ENCODE data around the gene SOD1. TPM values are rescaled to one million over a fixed set of nuclear protein-coding genes. Genes with fewer than 3 reads are reported as not detected.

SOD1 gene
- total RNA-seq, 1 donor from 2014 or later, result 236 TPM

- Mint-ChIP-seq H3K9me3 (ENCODE audit: unreplicated experiment) (no peaks in the 10 kb centered on the region), H3K4me1 (ENCODE audit: low read depth, unreplicated experiment) (no peaks in the 10 kb centered on the region), H3K27me3 (ENCODE audit: low read depth, unreplicated experiment) (no peaks in the 10 kb centered on the region), H3K36me3 (ENCODE audit: low read depth, unreplicated experiment) (peaks cover under 1% of the 10 kb centered on the region), H3K27ac (ENCODE audit: unreplicated experiment) (no peak overlapping the region), H3K4me3 (ENCODE audit: unreplicated experiment) (no peak overlapping the region)
- Histone ChIP-seq H3K36me3 (ENCODE audit: insufficient read depth, low read length) (peaks cover 51% of the 10 kb centered on the region), H3K27ac (ENCODE audit: low read depth, low read length) (no peak overlapping the region), H2AFZ (ENCODE audit: low read depth, low read length) (no peak overlapping the region), H3K4me3 (ENCODE audit: insufficient read depth, low read depth, low read length) (no peak overlapping the region), H3K9ac (ENCODE audit: low read length) (no peak overlapping the region), H3K4me1 (ENCODE audit: insufficient read depth, low read length) (no peaks in the 10 kb centered on the region), H4K20me1 (ENCODE audit: insufficient read depth, low read length) (no peaks in the 10 kb centered on the region), H3K79me2 (ENCODE audit: insufficient read depth, low read length) (peaks cover 7% of the 10 kb centered on the region), H3K27me3 (ENCODE audit: insufficient read depth, low read length) (no peaks in the 10 kb centered on the region), H3K9me3 (ENCODE audit: insufficient read depth, low read depth, low read length) (no peaks in the 10 kb centered on the region), H3K4me2 (ENCODE audit: low read length) (no peak overlapping the region)
- FAIRE-seq, result no peak
- DNase-seq (ENCODE audit: low read depth), result no peak
- no peak for TF ChIP-seq CTCF (IDR thresholded peaks at IDR 0.05; ENCODE audit: insufficient read depth, low read depth, low read length)
Observed at GRCh38 chr21:31696424-31696823, 36.9 kb downstream of the SOD1 start.

GRCh38 chr21:31698461-31698860 is 39.0 kb downstream of the SOD1 start:
- TF ChIP-seq CTCF (IDR thresholded peaks at IDR 0.05; ENCODE audit: insufficient read depth, low read depth, low read length) (no peak), EZH2 (IDR thresholded peaks at IDR 0.05; ENCODE audit: insufficient read depth, low read length) (no peak)
- Mint-ChIP-seq H3K27me3 (ENCODE audit: low read depth, unreplicated experiment) (no peaks in the 10 kb centered on the region), H3K4me3 (ENCODE audit: unreplicated experiment) (no peak overlapping the region), H3K9me3 (ENCODE audit: unreplicated experiment) (no peaks in the 10 kb centered on the region), H3K27ac (ENCODE audit: unreplicated experiment) (no peak overlapping the region), H3K4me1 (ENCODE audit: low read depth, unreplicated experiment) (no peaks in the 10 kb centered on the region), H3K36me3 (ENCODE audit: low read depth, unreplicated experiment) (peaks cover 2% of the 10 kb centered on the region)
- no peak for FAIRE-seq
- peaks cover 40% of the 10 kb centered on the region for H3K36me3 ChIP-seq (ENCODE audit: insufficient read depth, low read length)
- no peak overlapping the region for H3K4me2 ChIP-seq (ENCODE audit: low read length)
- H2AFZ ChIP-seq (ENCODE audit: low read depth, low read length), result no peak overlapping the region
- H3K4me1 ChIP-seq (ENCODE audit: insufficient read depth, low read length), result no peaks in the 10 kb centered on the region
- peaks cover 13% of the 10 kb centered on the region for H3K79me2 ChIP-seq (ENCODE audit: insufficient read depth, low read length)
- H3K4me3 ChIP-seq (ENCODE audit: insufficient read depth, low read depth, low read length), result no peak overlapping the region
- no peak for DNase-seq (ENCODE audit: low read depth)
- no peaks in the 10 kb centered on the region for H3K9me3 ChIP-seq (ENCODE audit: insufficient read depth, low read depth, low read length)
- no peaks in the 10 kb centered on the region for H3K27me3 ChIP-seq (ENCODE audit: insufficient read depth, low read length)
- H3K27ac ChIP-seq (ENCODE audit: low read depth, low read length), result no peak overlapping the region
- H4K20me1 ChIP-seq (ENCODE audit: insufficient read depth, low read length), result no peaks in the 10 kb centered on the region
- H3K9ac ChIP-seq (ENCODE audit: low read length), result no peak overlapping the region

- no peaks in the 10 kb centered on the region for H3K9me3 ChIP-seq (ENCODE audit: insufficient read depth, low read depth, low read length)
- H3K79me2 ChIP-seq (ENCODE audit: insufficient read depth, low read length), result peaks cover 29% of the 10 kb centered on the region
- no peak overlapping the region for H2AFZ ChIP-seq (ENCODE audit: low read depth, low read length)
- no peaks in the 10 kb centered on the region for H3K4me1 ChIP-seq (ENCODE audit: insufficient read depth, low read length)
- DNase-seq (ENCODE audit: low read depth) (no peak), FAIRE-seq (no peak)
- Mint-ChIP-seq H3K4me3 (ENCODE audit: unreplicated experiment) (no peak overlapping the region), H3K27me3 (ENCODE audit: low read depth, unreplicated experiment) (no peaks in the 10 kb centered on the region), H3K9me3 (ENCODE audit: unreplicated experiment) (no peaks in the 10 kb centered on the region), H3K4me1 (ENCODE audit: low read depth, unreplicated experiment) (no peaks in the 10 kb centered on the region), H3K27ac (ENCODE audit: unreplicated experiment) (no peak overlapping the region), H3K36me3 (ENCODE audit: low read depth, unreplicated experiment) (peaks cover 2% of the 10 kb centered on the region)
- H4K20me1 ChIP-seq (ENCODE audit: insufficient read depth, low read length), result peaks cover 4% of the 10 kb centered on the region
- H3K9ac ChIP-seq (ENCODE audit: low read length), result no peak overlapping the region
- no peaks in the 10 kb centered on the region for H3K27me3 ChIP-seq (ENCODE audit: insufficient read depth, low read length)
- no peak overlapping the region for H3K27ac ChIP-seq (ENCODE audit: low read depth, low read length)
- peaks cover 34% of the 10 kb centered on the region for H3K36me3 ChIP-seq (ENCODE audit: insufficient read depth, low read length)
- H3K4me3 ChIP-seq (ENCODE audit: insufficient read depth, low read depth, low read length), result no peak overlapping the region
- H3K4me2 ChIP-seq (ENCODE audit: low read length), result no peak overlapping the region
- TF ChIP-seq CTCF (IDR thresholded peaks at IDR 0.05; ENCODE audit: insufficient read depth, low read depth, low read length) (no peak), EZH2 (IDR thresholded peaks at IDR 0.05; ENCODE audit: insufficient read depth, low read length) (no peak)
Observed at GRCh38 chr21:31700040-31700439, 40.5 kb downstream of the SOD1 start.

Measured in astrocyte (in vitro differentiated cells and primary cell).